Gastroesophageal sphincter (tissue), 3 donors: ENCODE results near the gene NGEF.

ENCODE experiments used
- CTCF ChIP-seq, 4 experiments: fragments of 200-600 bp in 2 of 4; fragments of 450-650 bp in 2 of 4; sonication (generic) in 1 of 4; IDR thresholded peaks; one replicate each; pipeline ENCODE4 v1.5.1; 2017 to 2019; ENCODE audit warnings: antibody characterized with exemption in 4 of 4, mild to moderate bottlenecking in 2 of 4, moderate library complexity in 2 of 4
- EP300 ChIP-seq: sonication (generic); formaldehyde crosslinking; IDR thresholded peaks from one replicate; pipeline ENCODE4 v1.6.1; 2017; ENCODE audit warnings: antibody characterized with exemption, mild to moderate bottlenecking
- POLR2A ChIP-seq, 2 donors: fragments of 450-650 bp; IDR thresholded peaks; one replicate each; pipeline ENCODE4 v1.6.1; 2017; ENCODE audit warnings: antibody characterized with exemption in 2 of 2, mild to moderate bottlenecking in 2 of 2, moderate library complexity in 1 of 2

- no peak for TF ChIP-seq POLR2A (IDR thresholded peaks at IDR 0.05)
- no peak for TF ChIP-seq CTCF (IDR thresholded peaks at IDR 0.05)
- TF ChIP-seq EP300, result no peak
Observed at GRCh38 chr2:232883116-232883721, 129.8 kb downstream of the NGEF start.
